CMK (cell line): ENCODE measurements around the gene RUNDC1.
"Not testable (repeated sequence)": the region's sequence is repeated elsewhere in the genome, so short reads cannot be mapped to it uniquely, and the experiment has no call there.

Experiments used
- DNase-seq: peaks from one replicate; pipeline ENCODE4 v3.0.0-alpha.2; 2010; ENCODE audit warnings: low read depth

Gene RUNDC1

DNA sequence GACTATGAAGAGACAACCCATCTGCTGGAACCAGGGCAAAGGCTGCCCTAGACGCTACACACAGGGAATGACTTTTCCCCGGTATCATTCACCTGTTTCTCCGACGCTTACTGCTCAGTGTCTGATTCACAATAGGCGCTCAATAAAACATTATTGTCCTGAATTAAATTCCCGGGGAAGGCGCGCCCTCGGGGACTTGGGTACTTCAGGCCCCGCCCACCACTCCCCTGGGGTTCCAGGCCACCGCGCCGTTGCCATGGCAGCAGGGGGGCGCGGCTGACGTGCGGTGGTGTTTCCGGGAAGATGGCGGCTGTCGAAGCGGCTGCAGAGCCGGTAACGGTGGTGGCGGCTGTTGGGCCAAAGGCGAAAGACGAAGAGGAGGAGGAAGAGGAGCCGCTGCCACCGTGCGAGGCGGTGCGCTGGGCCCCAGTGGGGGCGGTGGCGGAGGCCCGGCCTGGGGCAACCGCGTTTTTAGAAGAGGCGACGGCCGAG is at the start of gene RUNDC1:
TSS of gene RUNDC1 (plus strand) at position 292 of the 492 bp plus-strand sequence. CDS start at position 304, 12 bp downstream.
- peak; percentile 72 for DNase-seq

DNA sequence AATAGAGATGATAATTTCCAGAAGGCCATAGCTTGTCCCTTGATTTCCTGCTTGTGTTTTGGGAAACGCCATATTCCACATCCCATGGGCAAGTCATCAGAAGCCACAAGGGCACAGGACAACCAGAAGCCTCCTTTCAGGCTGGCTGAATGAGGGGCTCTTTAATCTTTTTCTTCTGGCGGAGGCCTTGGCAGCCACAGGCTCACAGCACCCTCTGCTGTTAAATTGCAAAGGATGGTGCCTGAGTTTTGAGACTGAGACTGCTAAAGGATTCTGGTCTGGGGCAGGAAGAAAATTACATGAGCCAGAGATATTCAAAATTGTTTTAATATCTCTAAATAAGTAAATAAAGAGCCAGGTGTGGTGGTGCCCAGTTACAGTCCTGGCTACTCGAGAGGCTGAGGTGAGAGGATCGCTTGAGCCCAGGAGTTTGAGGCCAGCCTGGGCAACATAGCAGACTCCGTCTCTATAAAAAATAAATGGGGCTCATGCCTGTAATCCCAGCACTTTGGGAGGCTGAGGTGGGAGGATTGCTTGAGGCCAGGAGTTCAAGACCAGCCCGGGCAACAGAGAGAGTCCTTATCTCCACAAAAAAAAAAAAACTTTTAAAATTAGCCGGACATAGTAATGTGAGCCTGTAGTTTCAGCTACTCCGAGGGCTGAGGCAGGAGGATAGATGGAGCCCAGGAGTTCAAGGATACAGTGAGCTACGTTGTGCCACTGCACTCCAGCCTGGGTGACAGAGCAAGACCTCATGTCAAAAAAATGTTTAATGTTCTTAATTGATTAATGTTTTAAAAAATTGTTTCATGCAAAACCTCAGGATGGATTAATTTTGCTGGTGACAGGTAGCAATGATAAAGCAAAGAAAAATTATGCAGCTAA is 42.4 kb upstream of the RUNDC1 start:
- no peak for DNase-seq

DNA sequence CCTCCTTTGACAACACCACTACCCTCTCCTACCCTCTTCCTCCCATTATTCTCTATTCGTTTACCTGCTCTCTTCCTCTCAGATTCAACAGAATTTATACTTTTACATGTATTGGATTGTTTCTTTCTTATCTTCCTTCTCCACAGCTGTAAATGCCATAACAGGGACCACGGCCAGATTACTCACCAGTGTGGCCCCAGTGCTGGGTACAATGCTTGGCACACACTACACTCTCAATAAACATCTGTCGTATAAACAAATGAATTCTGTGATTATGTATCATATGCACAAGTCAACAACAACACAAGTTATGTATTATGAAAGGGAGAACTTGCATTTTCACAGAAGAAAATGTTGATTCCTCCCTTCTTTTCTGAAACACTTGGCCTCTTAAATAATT is 36.2 kb upstream of the RUNDC1 start:
- no peak for DNase-seq

DNA sequence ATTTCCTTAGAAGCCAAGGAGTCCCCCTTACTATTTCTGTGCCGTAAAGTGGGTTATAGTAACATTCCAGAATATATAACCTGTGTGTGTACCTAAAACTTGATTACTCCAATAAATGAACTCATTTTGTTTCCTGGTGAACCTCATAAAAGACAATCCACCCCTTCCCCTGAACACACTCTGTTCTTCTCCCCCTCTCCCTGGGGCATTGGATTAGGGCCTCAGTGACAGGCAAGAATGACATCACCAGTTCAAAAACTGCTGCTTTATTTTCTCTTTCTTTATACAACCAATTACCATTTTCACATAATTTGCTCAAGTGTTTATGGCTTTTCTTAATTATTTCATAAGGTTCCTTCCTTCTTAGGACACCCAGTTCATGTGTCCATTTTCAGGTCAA is 33.6 kb upstream of the RUNDC1 start:
- DNase-seq, result no peak

DNA sequence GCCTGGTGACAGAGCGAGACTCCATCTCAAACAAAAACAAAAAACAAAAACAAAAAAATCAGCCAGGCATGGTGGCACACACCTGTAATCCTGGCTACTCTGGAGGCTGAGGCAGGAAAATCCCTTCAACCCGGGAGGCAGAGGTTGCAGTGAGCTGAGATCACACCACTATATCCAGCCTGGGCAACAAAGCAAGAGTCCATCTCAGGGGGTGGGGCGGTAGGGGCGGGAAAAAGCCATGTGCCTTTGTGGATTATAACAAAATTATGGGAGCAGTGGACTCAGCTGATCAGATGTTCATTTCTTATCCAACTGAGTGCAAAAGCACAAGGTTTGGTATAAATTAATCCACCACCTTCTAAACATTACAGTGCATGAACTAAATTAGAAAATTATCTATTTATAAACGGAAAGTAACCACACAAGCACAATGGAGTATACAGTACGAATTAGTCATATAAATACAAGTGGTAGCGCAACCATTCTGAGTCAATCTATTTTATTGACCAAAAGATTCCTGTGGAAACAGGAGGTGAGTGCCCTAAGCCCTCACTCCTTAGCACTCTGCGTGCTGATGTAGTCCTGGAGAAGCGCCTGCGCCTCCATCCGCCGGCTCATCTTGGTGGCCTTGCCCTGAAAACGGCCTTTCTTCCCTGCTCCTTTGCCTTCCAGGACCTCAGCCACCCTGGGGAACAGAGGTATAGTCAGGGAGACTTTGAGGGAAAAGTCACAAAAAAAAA is 30.2 kb upstream of the RUNDC1 start:
- DNase-seq, result no peak

DNA sequence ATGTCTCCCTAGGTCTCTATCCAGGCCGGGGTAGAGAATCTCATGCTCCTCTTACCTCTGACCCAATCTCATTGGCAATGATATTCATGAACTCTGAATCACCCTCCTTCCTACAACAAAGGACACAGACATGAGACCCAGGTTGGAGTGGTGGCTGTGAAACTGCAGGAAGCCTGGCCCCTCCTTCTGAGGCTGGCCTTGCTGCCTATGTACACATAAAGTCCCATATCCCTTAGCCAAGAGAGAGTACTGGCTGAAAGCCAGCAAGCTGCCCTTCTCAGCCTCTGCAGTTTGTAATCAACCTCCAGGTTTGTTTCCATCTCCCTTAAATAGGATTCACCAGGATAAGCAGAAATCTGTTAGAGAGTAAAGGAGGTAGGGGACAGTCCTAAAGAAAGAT is 26.7 kb upstream of the RUNDC1 start:
- DNase-seq, result no peak

DNA sequence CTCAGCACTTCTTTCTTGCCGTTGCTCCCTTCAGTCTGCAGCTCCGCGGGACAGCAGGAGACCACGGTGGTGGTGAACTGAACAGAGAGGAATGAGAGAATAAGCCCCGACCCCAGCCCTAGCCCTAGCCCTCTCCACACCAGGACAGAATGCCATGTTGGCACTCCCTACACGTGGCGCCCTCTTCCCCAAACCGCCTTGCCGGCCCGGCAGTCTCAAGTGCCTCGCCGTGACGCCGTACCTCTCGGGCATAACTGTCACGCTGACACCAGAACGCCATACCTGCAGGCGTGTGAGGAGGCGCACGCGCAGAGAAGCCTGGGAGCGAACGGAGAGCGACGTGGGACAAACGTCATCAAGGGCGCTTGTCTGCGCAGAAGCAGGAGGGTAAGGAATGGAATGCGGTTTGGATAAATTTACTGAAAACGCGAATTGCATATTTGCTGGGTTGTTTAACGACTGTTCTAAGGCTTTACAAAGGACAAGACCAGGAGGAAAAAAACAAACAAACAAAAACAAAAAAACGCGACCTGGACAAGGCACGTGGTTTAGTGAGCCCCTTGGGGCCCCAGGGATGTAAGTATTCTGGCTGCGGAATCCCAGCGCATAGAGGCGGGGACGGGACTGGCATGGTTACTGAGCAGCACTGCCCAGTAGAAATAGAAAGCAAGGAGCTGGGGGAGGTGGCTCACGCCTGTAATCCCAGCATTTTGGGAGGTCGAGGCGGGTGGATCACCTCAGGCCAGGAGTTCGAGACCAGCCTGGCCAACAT is 16.0 kb upstream of the RUNDC1 start, which contains the start of gene AARSD1:
TSS of gene AARSD1 (minus strand) at position 294 of the 772 bp plus-strand sequence. CDS start at position 280, 14 bp downstream.
- peak; percentile 87 for DNase-seq

DNA sequence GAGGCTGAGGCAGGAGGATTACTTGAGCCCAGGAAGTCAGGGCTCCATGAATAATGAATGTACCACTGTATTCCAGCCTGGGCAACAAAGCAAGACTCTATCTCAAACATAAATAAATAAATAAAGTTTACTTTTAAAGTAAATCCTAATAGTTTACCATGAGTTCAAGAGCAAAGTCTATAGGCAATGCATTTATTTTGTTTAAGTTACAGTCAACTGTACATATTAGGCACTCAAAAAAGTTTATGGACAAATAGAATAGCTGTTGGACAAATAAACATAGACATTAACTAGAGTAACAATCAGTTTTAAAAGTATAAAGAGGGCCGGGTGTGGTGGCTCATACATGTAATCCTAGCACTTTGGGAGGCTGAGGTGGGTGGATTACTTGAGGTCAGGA is 12.4 kb upstream of the RUNDC1 start:
- DNase-seq, result no peak

DNA sequence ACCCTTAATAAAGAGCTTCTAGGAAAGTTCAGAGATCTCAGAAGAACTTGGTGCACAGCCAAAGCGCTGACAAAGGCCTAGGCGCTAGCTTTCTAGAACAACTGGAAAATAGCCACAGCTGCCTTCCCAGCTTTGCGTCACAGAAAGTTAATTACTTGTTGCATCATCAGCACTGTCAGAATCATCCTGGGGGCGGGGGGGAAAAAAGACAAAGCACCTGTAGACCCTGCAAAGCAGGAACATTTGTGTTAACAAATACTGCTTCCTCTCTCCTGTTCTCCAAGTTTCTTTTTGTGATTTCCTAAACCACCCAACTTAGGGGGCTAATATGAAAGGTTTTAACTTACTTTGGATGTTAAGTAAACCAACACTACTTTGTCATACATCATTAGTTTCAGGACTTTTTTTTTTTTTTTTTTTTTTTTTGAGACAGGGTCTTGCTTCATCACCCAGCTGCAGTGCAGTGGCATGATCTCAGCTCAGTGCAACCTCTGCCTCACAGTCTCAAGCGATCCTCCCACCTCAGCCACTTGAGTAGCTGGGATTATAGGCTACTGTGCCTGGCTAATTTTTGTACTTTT is 11.3 kb upstream of the RUNDC1 start:
- DNase-seq, result no peak

DNA sequence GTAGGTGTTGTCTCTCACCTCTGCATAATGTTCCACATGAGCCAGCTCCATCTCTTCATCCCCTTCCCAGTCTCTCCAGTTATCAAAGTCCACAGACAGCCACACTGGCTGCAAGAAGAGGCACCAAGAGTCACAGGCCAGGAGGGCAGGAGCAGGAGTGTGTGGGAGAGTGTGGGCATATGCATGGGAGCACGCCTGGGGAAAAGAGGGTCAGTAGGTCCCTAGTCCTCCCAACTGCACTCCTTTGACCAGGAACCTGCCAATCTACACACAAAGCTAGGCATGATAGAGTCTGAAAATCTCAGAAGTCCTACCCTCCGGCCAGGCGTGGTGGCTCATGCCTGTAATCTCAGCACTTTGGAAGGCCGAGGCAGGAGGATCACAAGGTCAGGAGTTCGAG is 8.8 kb upstream of the RUNDC1 start:
- no peak for DNase-seq

DNA sequence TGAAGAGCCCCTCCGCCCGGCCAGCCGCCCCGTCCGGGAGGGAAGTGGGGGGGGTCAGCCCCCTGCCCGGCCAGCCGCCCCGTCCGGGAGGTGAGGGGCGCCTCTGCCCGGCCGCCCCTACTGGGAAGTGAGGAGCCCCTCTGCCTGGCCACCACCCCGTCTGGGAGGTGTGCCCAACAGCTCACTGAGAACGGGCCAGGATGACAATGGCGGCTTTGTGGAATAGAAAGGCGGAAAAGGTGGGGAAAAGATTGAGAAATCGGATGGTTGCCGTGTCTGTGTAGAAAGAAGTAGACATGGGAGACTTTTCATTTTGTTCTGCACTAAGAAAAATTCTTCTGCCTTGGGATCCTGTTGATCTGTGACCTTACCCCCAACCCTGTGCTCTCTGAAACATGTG is 7.0 kb upstream of the RUNDC1 start:
- DNase-seq, result not testable (repeated sequence)

DNA sequence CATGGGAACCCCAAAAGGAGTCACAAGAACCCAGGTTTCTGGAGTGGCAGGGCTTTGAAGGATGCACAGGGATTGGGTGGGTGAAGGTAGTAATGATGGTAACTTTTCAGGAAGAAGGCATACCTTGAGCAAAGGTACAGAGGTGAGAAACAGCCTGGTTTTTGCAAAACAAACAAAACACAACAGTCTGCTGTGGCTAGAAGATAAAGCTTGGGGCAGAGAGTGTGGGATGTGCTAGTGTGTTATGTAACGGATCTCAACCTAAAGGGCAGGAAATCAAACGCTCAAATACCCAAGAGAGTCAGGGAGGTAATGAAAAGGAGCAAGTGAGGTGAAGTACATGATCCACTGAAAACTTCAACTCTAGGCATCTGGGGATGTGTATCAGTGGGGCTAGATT is 5.1 kb upstream of the RUNDC1 start:
- no peak for DNase-seq

DNA sequence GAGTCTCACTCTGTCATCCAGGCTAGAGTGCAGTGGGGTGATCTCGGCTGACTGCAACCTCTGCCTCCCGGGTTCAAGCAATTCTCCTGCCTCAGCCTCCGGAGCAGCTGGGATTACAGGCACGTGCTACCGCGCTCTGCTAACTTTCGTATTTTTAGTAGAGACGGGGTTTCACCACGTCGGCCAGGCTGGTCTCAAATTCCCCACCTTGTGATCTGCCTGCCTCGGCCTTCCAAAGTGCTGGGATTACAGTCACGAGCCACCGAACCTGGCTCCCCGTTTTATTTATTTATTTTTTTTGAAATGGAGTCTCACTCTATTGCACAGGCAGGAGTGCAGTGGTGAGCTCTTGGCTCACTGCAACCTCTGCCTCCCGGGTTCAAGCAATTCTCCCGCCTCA is 4.7 kb upstream of the RUNDC1 start:
- not testable (repeated sequence) for DNase-seq

DNA sequence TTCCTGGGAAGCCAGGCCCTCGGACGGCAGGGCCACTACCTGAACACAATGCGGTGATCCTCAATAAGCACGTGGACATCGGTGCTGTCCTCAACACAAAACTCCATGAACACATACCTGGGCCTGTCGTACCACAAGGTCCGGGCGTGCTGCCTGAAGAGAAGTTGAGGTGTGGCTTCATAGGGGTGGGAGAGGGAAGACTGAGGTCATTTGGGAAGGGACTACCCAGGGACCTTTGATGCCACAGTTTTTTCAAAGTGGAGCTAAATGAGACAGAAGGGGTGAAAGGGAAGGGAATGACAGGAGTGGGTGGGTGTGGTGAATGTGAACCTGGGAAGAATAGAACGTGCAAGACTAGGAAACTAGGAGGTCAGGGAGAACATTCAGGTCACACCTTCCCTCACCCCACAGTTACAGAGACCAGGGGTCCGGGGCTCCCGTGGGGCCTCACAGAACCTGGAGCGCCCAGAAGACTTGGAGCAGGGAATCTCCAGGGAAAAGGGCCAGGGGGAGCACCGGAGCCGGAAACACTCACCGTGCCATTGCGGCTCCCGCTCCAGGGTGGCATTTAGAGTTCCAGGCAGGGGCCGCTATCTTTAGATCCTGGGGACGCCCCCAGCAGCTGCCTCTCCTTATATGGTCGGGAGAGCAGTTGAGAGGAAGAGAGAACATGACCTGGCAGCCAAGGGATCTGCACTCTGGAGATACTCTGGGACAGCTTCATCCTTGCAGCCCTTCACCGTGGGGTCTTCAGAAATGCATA is 673 bp upstream of the RUNDC1 start, which contains the start of gene PTGES3L:
TSS of gene PTGES3L (minus strand) at position 570 of the 763 bp plus-strand sequence. CDS start at position 543, 27 bp downstream.
- DNase-seq, result no peak

DNA sequence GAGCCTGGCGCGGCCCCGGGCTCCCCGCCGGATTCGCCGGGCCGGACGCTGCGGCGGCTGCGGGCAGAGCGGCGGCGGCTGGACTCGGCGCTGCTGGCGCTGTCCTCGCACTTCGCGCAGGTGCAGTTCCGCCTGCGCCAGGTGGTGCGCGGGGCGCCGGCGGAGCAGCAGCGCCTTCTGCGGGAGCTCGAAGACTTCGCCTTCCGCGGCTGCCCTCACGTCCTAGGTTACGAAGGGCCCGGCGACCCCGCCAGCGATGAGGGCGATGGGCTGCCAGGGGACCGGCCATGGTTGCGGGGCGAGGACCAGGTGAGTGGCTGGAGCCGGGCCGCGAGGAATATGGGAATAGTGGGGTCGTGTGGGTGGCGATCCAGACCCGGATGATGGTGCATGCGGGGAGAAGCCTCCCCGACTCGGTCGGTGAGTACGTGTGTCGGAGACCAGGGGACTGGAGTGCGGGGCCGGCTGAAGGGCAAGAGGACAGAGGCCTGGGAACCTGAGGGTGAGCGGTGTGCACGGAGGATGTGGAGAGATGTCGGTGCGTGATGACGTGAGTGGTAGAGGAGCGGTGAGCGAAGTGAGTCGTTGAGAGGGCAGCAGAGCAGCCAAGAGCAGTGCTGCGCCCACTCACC is 517 bp downstream of the RUNDC1 start:
- no peak for DNase-seq

DNA sequence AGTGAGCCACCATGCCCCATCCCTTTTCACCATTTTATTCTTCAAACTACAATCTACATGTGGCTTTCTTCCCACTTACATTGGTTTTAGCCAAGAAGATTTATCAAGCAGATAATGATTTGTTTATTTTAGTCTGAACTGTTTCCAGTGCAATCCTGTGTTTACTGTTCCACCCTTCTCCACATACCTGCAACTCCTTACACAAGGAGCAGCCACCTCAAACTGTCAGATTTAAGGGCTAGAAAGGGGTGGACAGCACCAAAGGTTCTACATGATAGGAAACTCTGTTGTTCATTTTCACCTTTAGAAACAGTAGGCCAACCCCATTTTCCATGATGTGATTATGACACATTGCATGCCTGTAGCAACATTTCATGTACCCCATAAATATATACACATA is 1.9 kb downstream of the RUNDC1 start:
- DNase-seq, result no peak

DNA sequence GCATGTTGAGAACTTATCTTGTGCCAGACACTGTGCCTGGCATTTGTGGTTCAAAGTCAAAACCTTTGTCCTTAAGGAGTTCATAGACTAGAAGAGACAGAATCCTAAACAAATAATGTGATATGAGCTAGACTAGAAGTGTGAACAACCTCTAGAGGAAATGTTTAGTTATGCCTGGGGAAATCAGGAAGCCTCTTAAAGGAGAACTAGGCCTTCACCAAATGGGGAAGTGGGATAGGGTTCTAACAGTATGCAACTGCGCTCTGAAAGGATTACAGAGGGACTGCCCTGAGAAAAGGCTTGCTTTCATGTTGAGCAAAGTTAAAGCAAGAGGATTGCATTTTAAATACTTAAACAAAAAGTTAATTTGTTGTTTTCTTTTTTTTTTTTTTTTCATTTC is 4.9 kb downstream of the RUNDC1 start:
- DNase-seq, result no peak

DNA sequence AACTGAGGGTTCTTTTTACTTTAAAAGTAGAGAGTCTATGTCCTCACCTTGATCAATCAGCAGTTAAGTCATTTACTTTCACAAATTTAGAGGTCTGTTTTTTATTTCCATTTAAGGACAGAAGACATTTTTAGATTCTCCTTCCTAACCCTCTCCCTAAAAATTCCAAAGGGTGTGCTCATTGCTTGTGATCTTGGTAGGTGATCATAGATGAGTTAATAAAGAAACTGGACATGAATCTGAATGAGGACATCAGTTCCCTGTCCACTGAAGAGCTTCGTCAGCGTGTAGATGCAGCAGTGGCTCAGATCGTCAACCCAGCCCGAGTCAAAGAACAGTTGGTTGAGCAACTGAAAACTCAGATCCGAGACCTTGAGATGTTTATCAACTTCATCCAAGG is 8.8 kb downstream of the RUNDC1 start:
- no peak for DNase-seq

DNA sequence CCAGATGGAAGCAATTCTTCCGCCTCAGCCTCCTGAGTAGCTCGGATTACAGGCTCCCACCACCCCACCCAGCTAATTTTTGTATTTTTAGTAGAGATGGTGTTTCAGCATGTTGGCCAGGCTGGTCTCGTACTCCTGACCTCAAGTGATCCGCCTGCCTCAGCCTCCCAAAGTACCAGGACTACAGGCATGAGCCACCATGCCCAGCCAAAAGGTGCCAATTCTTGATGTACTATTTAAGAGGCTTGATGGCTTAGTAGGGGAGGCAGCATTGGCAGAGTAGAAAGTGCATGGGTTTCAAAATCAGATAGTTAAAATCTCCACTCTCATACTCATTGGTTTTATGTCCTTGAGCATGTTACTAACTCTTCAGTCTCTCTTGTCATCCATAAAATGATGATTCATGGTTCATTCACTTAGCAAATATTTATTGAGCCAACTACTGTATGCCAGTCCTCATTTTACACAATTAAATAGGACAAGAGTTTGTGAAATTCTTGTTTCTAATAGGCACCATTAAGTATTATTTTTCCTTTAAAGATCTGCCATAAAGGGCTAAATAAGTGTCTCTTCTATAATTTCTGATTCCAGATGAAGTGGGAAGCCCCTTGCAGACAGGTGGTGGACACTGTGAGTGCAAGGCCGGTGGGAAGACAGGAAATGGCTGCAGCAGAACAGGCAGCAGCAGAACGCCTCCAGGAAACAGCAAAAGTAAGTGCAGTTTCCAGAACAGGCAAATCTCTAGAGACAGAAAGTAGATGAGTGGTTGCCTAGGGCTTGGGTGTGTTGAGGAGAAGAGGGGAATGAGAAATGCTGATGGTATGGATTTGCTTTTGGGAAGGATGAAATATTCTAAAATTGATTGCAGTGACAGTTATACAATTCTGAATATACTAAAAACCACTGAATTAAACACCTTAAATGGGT is 9.6 kb downstream of the RUNDC1 start:
- DNase-seq, result no peak
